MM.1S (cell line): ENCODE data around the gene GMPPA.

Experiments
- DNase-seq: peaks from one replicate; pipeline ENCODE4 v3.0.0-alpha.2; 2015
- H2AFZ ChIP-seq: fragments of 300-600 bp; sonication (generic); 2 replicates; pipeline ENCODE4 v1.6.0; 2016; ENCODE audit warnings: antibody characterized with exemption, low read length
- H3F3A ChIP-seq: fragments of 300-600 bp; sonication (generic); 2 replicates; pipeline ENCODE4 v1.6.1; 2016; ENCODE audit warnings: mild to moderate bottlenecking, antibody characterized with exemption, low read length, moderate library complexity, mixed read lengths; ENCODE audit not compliant: insufficient read depth
- H3K27ac ChIP-seq: fragments of 300-600 bp; sonication (generic); 2 replicates; pipeline ENCODE4 v1.5.1; 2016; ENCODE audit warnings: mild to moderate bottlenecking, low read length
- H3K27me3 ChIP-seq: fragments of 300-600 bp; sonication (generic); replicated peaks from 2 replicates; pipeline ENCODE4 v1.6.0; 2016; ENCODE audit warnings: low read length; ENCODE audit not compliant: insufficient read depth
- H3K36me3 ChIP-seq: fragments of 300-600 bp; sonication (generic); replicated peaks from 2 replicates; pipeline ENCODE4 v1.6.1; 2016; ENCODE audit warnings: mild to moderate bottlenecking, low read length, mixed read lengths; ENCODE audit not compliant: insufficient read depth
- H3K4me1 ChIP-seq: fragments of 300-600 bp; sonication (generic); 2 replicates; pipeline ENCODE4 v1.6.1; 2016; ENCODE audit warnings: low read length, mixed read lengths
- H3K4me2 ChIP-seq: fragments of 300-600 bp; sonication (generic); 2 replicates; pipeline ENCODE4 v1.6.0; 2016; ENCODE audit warnings: low read depth, low read length
- H3K4me3 ChIP-seq: fragments of 300-600 bp; sonication (generic); 2 replicates; pipeline ENCODE4 v1.5.1; 2016; ENCODE audit warnings: low read length, mixed read lengths
- H3K79me2 ChIP-seq: fragments of 300-600 bp; sonication (generic); 2 replicates; pipeline ENCODE4 v1.6.1; 2016; ENCODE audit warnings: mixed run types, low read length, mixed read lengths
- H3K9ac ChIP-seq: fragments of 300-600 bp; sonication (generic); 2 replicates; pipeline ENCODE4 v1.6.1; 2016; ENCODE audit warnings: low read length, mixed read lengths
- H3K9me2 ChIP-seq: fragments of 300-600 bp; sonication (generic); replicated peaks from 2 replicates; pipeline ENCODE4 v1.6.1; 2016; ENCODE audit warnings: mild to moderate bottlenecking, low read length, mixed read lengths; ENCODE audit not compliant: insufficient read depth
- H3K9me3 ChIP-seq: fragments of 300-600 bp; sonication (generic); replicated peaks from 2 replicates; pipeline ENCODE4 v1.6.1; 2016; ENCODE audit warnings: mild to moderate bottlenecking, low read length, mixed read lengths; ENCODE audit not compliant: insufficient read depth
- H4K20me1 ChIP-seq: fragments of 300-600 bp; sonication (generic); 2 replicates; pipeline ENCODE4 v1.6.1; 2016; ENCODE audit warnings: mild to moderate bottlenecking, low read length, moderate library complexity, mixed read lengths; ENCODE audit not compliant: insufficient read depth
- EZH2 ChIP-seq: fragments of 300-600 bp; sonication (generic); optimal IDR thresholded peaks from 2 replicates; pipeline ENCODE3; 2017; ENCODE audit warnings: low read depth, mild to moderate bottlenecking, antibody characterized with exemption, low read length, mixed read lengths
- EZH2phosphoT487 ChIP-seq: fragments of 300-600 bp; sonication (generic); IDR thresholded peaks from 2 replicates; pipeline ENCODE4 v1.6.1; 2018; ENCODE audit warnings: antibody characterized with exemption, low read length
- TF ChIP-seq, protein P1 (sequence below): fragments of 300-600 bp; sonication (generic); IDR thresholded peaks from 2 replicates; pipeline ENCODE4 v1.5.1; 2016; ENCODE audit warnings: antibody characterized with exemption, low read length, mixed read lengths

Gene GMPPA

GRCh38 chr2:219515874-219516629 lies 17.4 kb downstream of the GMPPA start:
- Histone ChIP-seq H3K4me2 (no peak overlapping the region), H3K4me1 (no peaks in the 10 kb centered on the region), H3K4me3 (no peak overlapping the region), H3K27ac (no peak overlapping the region), H3K9me2 (no peaks in the 10 kb centered on the region), H2AFZ (no peak overlapping the region), H3K36me3 (no peaks in the 10 kb centered on the region), H3F3A (no peaks in the 10 kb centered on the region), H3K79me2 (no peaks in the 10 kb centered on the region), H3K27me3 (peaks cover 99% of the 10 kb centered on the region), H3K9ac (no peak overlapping the region), H4K20me1 (no peaks in the 10 kb centered on the region), H3K9me3 (no peaks in the 10 kb centered on the region)
- TF ChIP-seq, protein P1, sequence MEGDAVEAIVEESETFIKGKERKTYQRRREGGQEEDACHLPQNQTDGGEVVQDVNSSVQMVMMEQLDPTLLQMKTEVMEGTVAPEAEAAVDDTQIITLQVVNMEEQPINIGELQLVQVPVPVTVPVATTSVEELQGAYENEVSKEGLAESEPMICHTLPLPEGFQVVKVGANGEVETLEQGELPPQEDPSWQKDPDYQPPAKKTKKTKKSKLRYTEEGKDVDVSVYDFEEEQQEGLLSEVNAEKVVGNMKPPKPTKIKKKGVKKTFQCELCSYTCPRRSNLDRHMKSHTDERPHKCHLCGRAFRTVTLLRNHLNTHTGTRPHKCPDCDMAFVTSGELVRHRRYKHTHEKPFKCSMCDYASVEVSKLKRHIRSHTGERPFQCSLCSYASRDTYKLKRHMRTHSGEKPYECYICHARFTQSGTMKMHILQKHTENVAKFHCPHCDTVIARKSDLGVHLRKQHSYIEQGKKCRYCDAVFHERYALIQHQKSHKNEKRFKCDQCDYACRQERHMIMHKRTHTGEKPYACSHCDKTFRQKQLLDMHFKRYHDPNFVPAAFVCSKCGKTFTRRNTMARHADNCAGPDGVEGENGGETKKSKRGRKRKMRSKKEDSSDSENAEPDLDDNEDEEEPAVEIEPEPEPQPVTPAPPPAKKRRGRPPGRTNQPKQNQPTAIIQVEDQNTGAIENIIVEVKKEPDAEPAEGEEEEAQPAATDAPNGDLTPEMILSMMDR, result no peak
- TF ChIP-seq EZH2 (no peak), EZH2phosphoT487 (no peak)
- no peak for DNase-seq

GRCh38 chr2:219516888-219517287 lies 18.2 kb downstream of the GMPPA start:
- Histone ChIP-seq H3K9ac (no peak overlapping the region), H3K27ac (no peak overlapping the region), H3K9me3 (no peaks in the 10 kb centered on the region), H3K27me3 (peaks cover 100% of the 10 kb centered on the region), H2AFZ (no peak overlapping the region), H3K4me1 (no peaks in the 10 kb centered on the region), H3K9me2 (no peaks in the 10 kb centered on the region), H3K79me2 (no peaks in the 10 kb centered on the region), H3K4me3 (no peak overlapping the region), H3K4me2 (no peak overlapping the region), H3F3A (no peaks in the 10 kb centered on the region), H3K36me3 (no peaks in the 10 kb centered on the region), H4K20me1 (no peaks in the 10 kb centered on the region)
- TF ChIP-seq EZH2, result no peak
- TF ChIP-seq EZH2phosphoT487, result no peak
- TF ChIP-seq, protein P1, result no peak
- no peak for DNase-seq

DNA sequence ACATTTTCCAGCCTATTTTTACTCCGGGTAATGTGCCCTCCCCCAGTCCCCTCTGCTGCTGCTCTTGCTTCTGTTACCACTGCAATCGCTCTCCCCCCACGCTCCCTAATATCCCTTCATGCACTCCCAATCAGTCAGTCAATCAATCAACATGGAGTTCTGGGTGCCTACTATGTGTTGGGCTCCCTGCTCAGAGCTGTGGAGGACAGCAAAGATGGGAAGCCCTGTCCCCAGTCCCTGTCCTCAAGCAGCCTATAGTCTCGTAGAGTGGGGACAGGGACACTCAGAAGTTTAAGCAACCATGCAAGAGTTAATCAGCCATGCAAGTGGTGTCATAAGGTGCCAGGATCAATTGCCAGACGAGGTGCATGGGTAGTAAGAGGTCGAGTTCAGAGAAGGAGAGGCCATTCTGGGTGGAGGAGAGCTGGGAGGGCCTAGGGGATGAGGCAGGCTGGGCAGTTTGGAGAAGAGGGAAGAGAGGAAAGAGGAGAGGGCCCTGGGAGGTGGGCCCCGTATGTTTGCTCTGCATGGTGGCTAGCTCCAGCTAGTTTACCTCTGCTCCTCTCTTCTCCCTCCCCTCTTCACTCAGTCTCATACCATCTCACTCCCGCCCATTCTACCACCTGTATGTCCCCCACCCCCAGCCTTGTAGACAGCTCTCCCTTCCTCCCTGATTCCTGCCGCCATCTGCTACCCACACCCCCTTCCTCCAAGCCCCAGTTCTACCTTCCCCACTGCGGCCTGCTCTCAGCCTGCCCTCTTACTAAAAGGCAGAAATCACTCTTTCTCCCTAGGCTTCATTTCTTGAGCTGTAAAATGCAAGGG lies 19.5 kb downstream of the GMPPA start:
- Histone ChIP-seq H4K20me1 (no peaks in the 10 kb centered on the region), H3F3A (no peaks in the 10 kb centered on the region), H3K27me3 (peaks cover 100% of the 10 kb centered on the region), H3K36me3 (no peaks in the 10 kb centered on the region), H3K79me2 (no peaks in the 10 kb centered on the region), H3K4me2 (no peak overlapping the region), H3K9me2 (no peaks in the 10 kb centered on the region), H3K4me3 (no peak overlapping the region), H3K9me3 (no peaks in the 10 kb centered on the region), H3K27ac (no peak overlapping the region), H3K4me1 (no peaks in the 10 kb centered on the region), H3K9ac (no peak overlapping the region), H2AFZ (no peak overlapping the region)
- no peak for DNase-seq
- no peak for TF ChIP-seq EZH2phosphoT487
- TF ChIP-seq EZH2, result no peak
- TF ChIP-seq, protein P1, result no peak
